ENCODE data around the gene GOLM1. TPM values are rescaled to one million over a fixed set of nuclear protein-coding genes. Genes with fewer than 3 reads are reported as not detected.

Gene GOLM1
- total and polyA plus RNA-seq, 9 of the 15 experiments (the other 6 are each of a cell fraction or from before 2014, with no cell fraction given): 0.09 to 0.96 (median 0.40) TPM; not detected in 4

DNA sequence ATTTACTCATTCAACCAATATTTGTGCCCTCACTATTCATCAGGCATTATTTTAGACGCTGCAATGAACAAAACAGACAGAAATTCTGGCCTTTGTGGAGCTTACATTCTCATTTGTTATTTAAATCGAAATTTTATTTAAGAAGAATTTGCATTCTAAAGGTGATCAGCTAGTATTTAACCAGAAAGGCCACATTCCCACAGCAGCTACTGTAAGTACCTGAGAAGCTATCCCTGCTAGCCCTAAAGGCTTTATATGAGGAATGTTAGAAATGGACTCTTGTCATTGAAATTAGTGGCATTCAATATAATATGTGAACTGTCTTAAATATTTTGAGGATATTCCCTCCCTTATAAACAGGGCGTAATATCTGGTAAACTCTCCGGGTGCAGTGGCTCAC is 35.0 kb upstream of the GOLM1 start:
- no peak for DNase-seq (ENCODE audit: extremely low read depth in 1 of 4, low spot score in 3 of 4)
- no peak overlapping the region for H3K27ac ChIP-seq (ENCODE audit: extremely low read depth, low read depth, low read length)
- intact Hi-C loops (cut with micrococcal nuclease) (no loop called here), in situ Hi-C loops (cut with MboI) (no loop called here)
- FAIRE-seq: no peak
- H3K4me3 ChIP-seq: no peak overlapping the region
- no peak for ATAC-seq
- no TSS peak for BruUV-seq (replicated peaks)
- no peaks in the 10 kb centered on the region for H3K4me1 ChIP-seq (replicated peaks in 1 of 2; ENCODE audit: control insufficient read depth in 2 of 2, insufficient read depth in 2 of 2, low read length in 2 of 2)
- no peaks in the 10 kb centered on the region for H3K27me3 ChIP-seq (ENCODE audit: control insufficient read depth in 2 of 2, insufficient read depth in 2 of 2, low read length in 2 of 2)
- no peak overlapping the region for H3K9ac ChIP-seq (ENCODE audit: insufficient read depth in 1 of 2, low read depth in 2 of 2, low read length in 2 of 2)
- H3K79me2 ChIP-seq (ENCODE audit: control insufficient read depth, insufficient read depth, low read length): no peaks in the 10 kb centered on the region
- no peak for TF ChIP-seq ZNF551 (CRISPR knock-in tag; IDR thresholded peaks at IDR 0.05)
- no peak for TF ChIP-seq ZNF282 (CRISPR knock-in tag; IDR thresholded peaks at IDR 0.05)
- TF ChIP-seq, protein P1, sequence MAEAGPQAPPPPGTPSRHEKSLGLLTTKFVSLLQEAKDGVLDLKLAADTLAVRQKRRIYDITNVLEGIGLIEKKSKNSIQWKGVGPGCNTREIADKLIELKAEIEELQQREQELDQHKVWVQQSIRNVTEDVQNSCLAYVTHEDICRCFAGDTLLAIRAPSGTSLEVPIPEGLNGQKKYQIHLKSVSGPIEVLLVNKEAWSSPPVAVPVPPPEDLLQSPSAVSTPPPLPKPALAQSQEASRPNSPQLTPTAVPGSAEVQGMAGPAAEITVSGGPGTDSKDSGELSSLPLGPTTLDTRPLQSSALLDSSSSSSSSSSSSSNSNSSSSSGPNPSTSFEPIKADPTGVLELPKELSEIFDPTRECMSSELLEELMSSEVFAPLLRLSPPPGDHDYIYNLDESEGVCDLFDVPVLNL (CRISPR knock-in tag; IDR thresholded peaks at IDR 0.05; ENCODE audit: low read depth): no peak
- no peak for TF ChIP-seq POLR2AphosphoS2 (IDR thresholded peaks at IDR 0.05; ENCODE audit: low read length)
- TF ChIP-seq RBM34 (IDR thresholded peaks at IDR 0.05; ENCODE audit: borderline replicate concordance, insufficient read depth, low read length): no peak
- no peak for TF ChIP-seq FIP1L1 (IDR thresholded peaks at IDR 0.05; ENCODE audit: low read depth, low read length, poor library complexity, severe bottlenecking)
- TF ChIP-seq ZFX (CRISPR knock-in tag; IDR thresholded peaks at IDR 0.05): no peak
- no peak for TF ChIP-seq SNRNP70 (optimal IDR thresholded peaks at IDR 0.05; ENCODE audit: low read depth, low read length)
- TF ChIP-seq TEAD4 (IDR thresholded peaks at IDR 0.05; ENCODE audit: low read length): no peak
- no peak for TF ChIP-seq TEAD4 (CRISPR knock-in tag; IDR thresholded peaks at IDR 0.05; ENCODE audit: borderline replicate concordance)
- no peak for TF ChIP-seq ZNF133 (CRISPR knock-in tag; IDR thresholded peaks at IDR 0.05)
- H4K20me1 ChIP-seq (replicated peaks; ENCODE audit: control insufficient read depth, insufficient read depth, low read length): no peaks in the 10 kb centered on the region
- no peak overlapping the region for H3K4me2 ChIP-seq (ENCODE audit: insufficient read depth, low read length)
- no peaks in the 10 kb centered on the region for H3K36me3 ChIP-seq (ENCODE audit: control insufficient read depth, insufficient read depth, low read length)
- H3K9me3 ChIP-seq (replicated peaks; ENCODE audit: control insufficient read depth, insufficient read depth, low read depth, low read length): no peaks in the 10 kb centered on the region; the same call in 1 of the 2 replicates
- 5% methylated on average over 4 of the region's 4 CpGs for WGBS (ENCODE audit: insufficient coverage, low coverage, missing lambda C conversion rate)
- ChIA-PET CTCF (ENCODE audit: low intra/inter-chr PET ratio) (no interaction called here), POLR2A (no interaction called here)
- H3K9me1 ChIP-seq (ENCODE audit: control insufficient read depth, insufficient read depth, low read length): no peaks in the 10 kb centered on the region
- no peak overlapping the region for H2AFZ ChIP-seq (ENCODE audit: low read depth, low read length)

All from K562 (cell line).